ACC112 (cell line): ENCODE results near the gene SND1.

Experiments used
- H2AFZ ChIP-seq: fragments of 200-600 bp; sonication (generic); one replicate; pipeline ENCODE4 v1.6.0; 2017; ENCODE audit warnings: antibody characterized with exemption, low read length; ENCODE audit not compliant: unreplicated experiment
- H3K27ac ChIP-seq: fragments of 200-600 bp; sonication (generic); 2 replicates; pipeline ENCODE4 v1.5.1; 2014; ENCODE audit warnings: low read depth, mild to moderate bottlenecking, antibody characterized with exemption, low read length, moderate library complexity
- H3K27me3 ChIP-seq: fragments of 200-600 bp; sonication (generic); 2 replicates; pipeline ENCODE4 v1.6.1; 2014; ENCODE audit warnings: mild to moderate bottlenecking, antibody characterized with exemption, low read length, moderate library complexity, mixed read lengths; ENCODE audit not compliant: insufficient read depth
- H3K36me3 ChIP-seq: fragments of 200-600 bp; sonication (generic); 2 replicates; pipeline ENCODE4 v1.6.1; 2016; ENCODE audit warnings: mild to moderate bottlenecking, antibody characterized with exemption, low read length, moderate library complexity, mixed read lengths; ENCODE audit not compliant: insufficient read depth
- H3K4me1 ChIP-seq: fragments of 200-600 bp; sonication (generic); one replicate; pipeline ENCODE4 v1.6.1; 2016; ENCODE audit warnings: low read length, mixed read lengths; ENCODE audit not compliant: insufficient read depth, unreplicated experiment, control insufficient read depth
- H3K4me3 ChIP-seq: fragments of 200-600 bp; sonication (generic); 2 replicates; pipeline ENCODE4 v1.5.1; 2014; ENCODE audit warnings: mild to moderate bottlenecking, low read depth, low read length
- H3K79me2 ChIP-seq: fragments of 200-600 bp; sonication (generic); one replicate; pipeline ENCODE4 v1.6.0; 2016; ENCODE audit warnings: low read length; ENCODE audit not compliant: control insufficient read depth, unreplicated experiment, insufficient read depth

Gene SND1

GRCh38 chr7:127905491-127906330 lies 253.7 kb downstream of the SND1 start:
- Histone ChIP-seq H3K27me3 (no peaks in the 10 kb centered on the region), H3K79me2 (peaks cover 40% of the 10 kb centered on the region), H3K4me1 (peaks cover 21% of the 10 kb centered on the region), H3K4me3 (no peak overlapping the region), H3K36me3 (no peaks in the 10 kb centered on the region), H2AFZ (no peak overlapping the region), H3K27ac (peak overlapping the region; percentile 15; the same call in 1 of the 2 replicates)

DNA sequence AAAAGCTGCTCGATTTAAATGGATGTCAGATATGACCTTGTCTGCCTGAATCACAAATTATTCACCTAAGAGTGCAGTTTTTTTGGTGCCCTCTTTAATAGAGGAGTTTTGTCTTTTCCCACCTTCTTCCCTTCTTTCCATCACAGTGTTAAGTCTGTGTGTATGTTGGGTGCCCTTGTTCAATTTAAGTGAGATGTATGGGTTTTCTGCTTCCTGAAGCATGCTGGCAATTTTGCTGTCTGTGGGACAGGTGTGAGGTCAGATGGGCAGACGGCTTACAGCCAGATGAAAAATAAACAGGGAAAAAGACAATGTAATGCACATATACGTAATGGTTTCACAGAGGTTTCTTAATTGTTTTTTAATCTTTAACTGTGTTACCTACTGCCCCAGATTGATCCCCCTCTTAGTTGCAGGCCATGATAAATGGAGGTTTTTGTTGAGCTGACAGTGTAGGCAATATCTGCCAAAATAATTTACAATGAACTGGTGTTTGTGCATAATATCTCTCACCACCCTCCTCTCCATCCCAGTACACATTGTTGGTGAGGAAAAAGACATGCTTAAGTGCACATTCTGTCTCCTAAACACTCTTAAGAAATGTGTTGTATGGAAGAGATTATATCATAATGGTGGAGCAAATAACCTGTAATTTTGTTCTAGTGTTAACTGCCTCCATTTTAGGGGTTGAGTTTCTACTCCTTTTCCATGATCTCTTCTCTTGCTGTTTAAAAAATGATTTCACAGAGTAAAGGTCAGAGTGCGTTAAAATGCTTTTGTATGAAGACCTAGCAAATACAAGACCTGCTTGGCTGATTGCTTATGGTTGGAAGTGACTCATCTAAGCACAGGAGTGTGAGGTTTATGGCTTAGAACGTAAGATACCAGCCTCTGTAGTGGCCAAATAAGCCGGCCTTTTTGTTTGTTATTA lies 255.4 kb downstream of the SND1 start:
- Histone ChIP-seq H3K27ac (no peak overlapping the region), H3K79me2 (peaks cover 41% of the 10 kb centered on the region), H3K27me3 (no peaks in the 10 kb centered on the region), H3K4me3 (no peak overlapping the region), H3K4me1 (peaks cover 21% of the 10 kb centered on the region), H3K36me3 (no peaks in the 10 kb centered on the region), H2AFZ (no peak overlapping the region)

GRCh38 chr7:127908430-127909258 lies 256.6 kb downstream of the SND1 start:
- no peak overlapping the region for H3K27ac ChIP-seq
- no peak overlapping the region for H2AFZ ChIP-seq
- H3K79me2 ChIP-seq, result peaks cover 42% of the 10 kb centered on the region
- H3K27me3 ChIP-seq, result no peaks in the 10 kb centered on the region
- no peak overlapping the region for H3K4me3 ChIP-seq
- peaks cover 21% of the 10 kb centered on the region for H3K4me1 ChIP-seq
- H3K36me3 ChIP-seq, result no peaks in the 10 kb centered on the region

GRCh38 chr7:127909424-127910152 lies 257.6 kb downstream of the SND1 start:
- H3K4me1 ChIP-seq, result peaks cover 21% of the 10 kb centered on the region
- no peaks in the 10 kb centered on the region for H3K27me3 ChIP-seq
- H3K4me3 ChIP-seq, result no peak overlapping the region
- H3K36me3 ChIP-seq, result no peaks in the 10 kb centered on the region
- peaks cover 41% of the 10 kb centered on the region for H3K79me2 ChIP-seq
- no peak overlapping the region for H3K27ac ChIP-seq
- H2AFZ ChIP-seq, result no peak overlapping the region

DNA sequence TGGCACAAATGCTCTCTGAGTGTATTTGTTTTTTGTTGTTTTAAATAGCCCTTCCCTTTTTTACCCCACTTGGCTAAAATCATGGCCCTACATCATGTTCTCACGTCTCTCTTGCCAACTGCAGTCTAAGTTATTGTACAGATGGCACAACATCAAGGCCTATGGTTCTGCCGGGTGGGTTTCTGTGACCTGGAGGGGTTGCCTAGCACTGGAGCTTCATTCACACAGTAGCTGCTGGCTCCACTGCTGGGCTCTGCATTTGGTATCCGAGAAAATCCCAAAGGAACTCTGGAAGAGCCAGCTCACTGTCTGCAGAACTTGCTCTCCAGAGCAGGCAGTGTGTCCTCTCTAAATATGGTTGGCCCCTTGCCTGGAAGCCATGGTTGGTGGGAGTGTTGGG lies 258.7 kb downstream of the SND1 start:
- Histone ChIP-seq H3K4me1 (peaks cover 13% of the 10 kb centered on the region), H3K27ac (no peak overlapping the region), H3K79me2 (peaks cover 41% of the 10 kb centered on the region), H2AFZ (no peak overlapping the region), H3K36me3 (no peaks in the 10 kb centered on the region), H3K27me3 (no peaks in the 10 kb centered on the region), H3K4me3 (no peak overlapping the region)

DNA sequence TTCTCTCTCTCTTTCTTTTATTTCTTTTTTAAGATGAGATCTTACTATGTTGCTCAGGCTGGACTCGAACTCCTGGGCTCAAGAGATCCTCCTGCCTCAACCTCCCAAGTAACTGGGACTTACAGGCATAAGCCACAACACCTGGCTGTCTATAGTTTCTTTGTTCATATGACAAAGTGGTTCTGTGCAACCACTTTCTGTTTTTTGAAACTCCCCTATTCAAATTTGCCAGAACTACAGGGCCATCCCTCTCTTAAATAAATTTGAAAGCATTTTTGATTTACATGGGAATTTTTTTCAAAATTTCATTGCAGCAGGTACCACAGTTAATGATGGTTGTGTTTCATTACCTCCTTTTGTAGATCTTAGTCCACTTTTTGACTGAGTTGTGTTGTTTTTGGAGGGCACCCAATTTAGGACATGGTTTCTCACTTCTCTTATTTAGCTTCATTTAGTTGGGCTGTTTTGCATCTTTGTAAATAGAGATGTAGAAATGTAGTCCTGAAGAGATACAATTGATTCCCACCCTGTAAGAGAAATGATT lies 260.0 kb downstream of the SND1 start:
- Histone ChIP-seq H3K4me1 (peaks cover 7% of the 10 kb centered on the region), H2AFZ (no peak overlapping the region), H3K27me3 (no peaks in the 10 kb centered on the region), H3K4me3 (no peak overlapping the region), H3K27ac (no peak overlapping the region), H3K79me2 (peaks cover 41% of the 10 kb centered on the region), H3K36me3 (no peaks in the 10 kb centered on the region)

DNA sequence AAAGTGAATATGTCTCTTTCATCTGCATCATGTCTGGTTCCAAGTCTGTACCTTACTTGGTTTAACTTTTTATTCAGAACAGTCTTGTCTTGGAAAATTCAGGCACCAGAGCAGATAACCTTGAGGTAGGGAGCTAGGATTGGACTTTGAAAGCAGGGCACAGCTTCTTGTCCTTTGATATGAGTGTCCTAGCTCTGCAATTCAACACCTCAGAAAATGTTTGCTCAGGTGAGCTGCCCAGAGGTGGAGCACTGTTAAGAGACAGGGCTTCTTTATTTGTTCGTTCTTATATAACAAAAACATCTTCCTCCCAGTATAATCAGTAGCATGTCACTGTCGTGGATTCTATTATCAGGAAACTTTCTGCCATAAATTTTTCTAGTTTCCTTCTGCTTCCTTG lies 260.9 kb downstream of the SND1 start:
- Histone ChIP-seq H3K36me3 (no peaks in the 10 kb centered on the region), H3K4me3 (no peak overlapping the region), H2AFZ (no peak overlapping the region), H3K27ac (no peak overlapping the region), H3K4me1 (peaks cover 1% of the 10 kb centered on the region), H3K79me2 (peaks cover 35% of the 10 kb centered on the region), H3K27me3 (no peaks in the 10 kb centered on the region)

DNA sequence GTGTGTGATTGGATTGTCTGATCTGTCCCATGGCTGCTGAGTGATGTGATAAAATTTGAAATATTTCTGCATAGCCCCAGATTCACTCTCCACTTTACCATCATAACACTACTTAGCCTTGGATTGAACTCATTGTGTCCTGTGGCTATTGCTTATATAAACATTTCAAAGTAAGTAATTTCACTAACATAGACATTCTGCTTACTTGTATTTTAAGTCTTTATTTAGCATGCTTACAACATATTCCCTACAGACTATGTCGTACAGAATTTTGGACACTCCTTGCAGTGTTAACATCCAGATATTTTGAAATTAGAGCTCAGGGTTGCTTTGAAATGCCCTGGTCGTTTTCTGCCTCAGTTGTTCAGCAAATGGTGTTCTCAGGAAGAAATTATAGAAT lies 261.7 kb downstream of the SND1 start:
- Histone ChIP-seq H3K4me1 (peaks cover 8% of the 10 kb centered on the region), H3K27me3 (no peaks in the 10 kb centered on the region), H3K27ac (no peak overlapping the region), H3K36me3 (no peaks in the 10 kb centered on the region), H3K4me3 (no peak overlapping the region), H2AFZ (no peak overlapping the region), H3K79me2 (peaks cover 29% of the 10 kb centered on the region)

- no peaks in the 10 kb centered on the region for H3K36me3 ChIP-seq
- H3K4me1 ChIP-seq, result peaks cover 9% of the 10 kb centered on the region
- no peak overlapping the region for H2AFZ ChIP-seq
- H3K79me2 ChIP-seq, result peaks cover 19% of the 10 kb centered on the region
- H3K27ac ChIP-seq, result no peak overlapping the region
- H3K4me3 ChIP-seq, result no peak overlapping the region
- no peaks in the 10 kb centered on the region for H3K27me3 ChIP-seq
These were observed 262.7 kb downstream of the SND1 start for GRCh38 chr7:127914693-127915092.
